SJSA1 (cell line): Measurements from ENCODE around the gene LYSET. TPM values are rescaled to one million over a fixed set of nuclear protein-coding genes. Genes with fewer than 3 reads are reported as not detected.

ENCODE experiments used
- DNase-seq, 2 experiments: peaks; one replicate each; pipeline ENCODE4 v3.0.0-alpha.2; 2015 to 2020; ENCODE audit warnings: low spot score in 2 of 2, low read depth in 1 of 2
- H3K27ac ChIP-seq: fragments of 250-450 bp; sonication (Bioruptor Pico); 2 replicates; pipeline ENCODE4 v1.5.1; 2020; ENCODE audit warnings: mild to moderate bottlenecking, moderate library complexity
- H3K27me3 ChIP-seq: fragments of 250-450 bp; sonication (Bioruptor Pico); replicated peaks from 2 replicates; pipeline ENCODE4 v1.5.1; 2020; ENCODE audit warnings: mild to moderate bottlenecking, moderate library complexity
- H3K36me3 ChIP-seq: fragments of 250-450 bp; sonication (Bioruptor Pico); 2 replicates; pipeline ENCODE4 v1.5.1; 2020; ENCODE audit warnings: mild to moderate bottlenecking
- H3K4me1 ChIP-seq: fragments of 250-450 bp; sonication (Bioruptor Pico); replicated peaks from 2 replicates; pipeline ENCODE4 v1.6.1; 2021; ENCODE audit warnings: mild to moderate bottlenecking
- H3K4me3 ChIP-seq: fragments of 250-450 bp; sonication (Bioruptor Pico); 2 replicates; pipeline ENCODE4 v1.5.1; 2020; ENCODE audit warnings: mild to moderate bottlenecking
- H3K9me3 ChIP-seq: fragments of 250-450 bp; sonication (Bioruptor Pico); replicated peaks from 2 replicates; pipeline ENCODE4 v1.5.1; 2020; ENCODE audit warnings: mild to moderate bottlenecking
- total RNA-seq: library from RNA; depleted of rRNA; stranded (reverse); fragments of >200 nt; shearing (Covaris generic); gene quantifications from 2 replicates; pipeline ENCODE4 v1.2.3, GENCODE V29; 2014

LYSET gene
- total RNA-seq, 1 experiment from 2014 or later: 10.9 TPM

DNA sequence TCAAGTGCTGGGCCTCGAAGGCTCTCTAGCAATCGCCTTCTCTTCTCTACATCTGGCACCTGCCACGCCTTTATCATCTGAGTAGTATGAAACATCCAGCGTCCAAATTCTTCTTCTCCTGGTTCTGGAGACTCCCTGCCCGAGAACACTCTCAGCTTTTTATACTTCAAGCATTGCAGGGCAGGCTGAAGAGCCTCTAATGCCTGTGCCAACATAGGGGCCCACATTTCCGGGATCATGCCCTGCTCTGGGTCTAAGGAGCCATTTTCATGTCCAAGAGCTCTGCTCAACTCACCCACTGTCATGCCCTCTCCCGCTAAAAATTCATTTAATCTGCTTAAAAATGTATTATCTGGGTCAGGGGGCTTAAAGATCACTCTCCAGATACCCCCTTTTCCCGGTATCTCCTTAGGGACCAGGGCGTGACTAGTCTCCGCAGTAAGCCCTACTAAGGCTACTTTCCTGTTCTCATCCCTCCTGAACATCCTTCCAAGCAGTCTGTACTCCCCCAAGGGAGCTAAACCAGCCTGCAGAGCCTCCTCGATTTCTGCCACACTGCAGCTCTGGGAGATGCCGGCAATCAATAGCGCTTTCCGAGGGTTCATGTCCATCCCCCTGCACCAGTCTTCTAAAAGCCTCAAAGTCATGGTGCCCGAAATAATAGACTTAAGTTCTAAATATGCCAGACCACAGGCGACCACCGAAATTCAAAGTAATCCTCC lies 1.4 kb upstream of the LYSET start:
- no peaks in the 10 kb centered on the region for H3K27me3 ChIP-seq
- peaks cover 11% of the 10 kb centered on the region; the same call in 1 of the 2 replicates for H3K4me1 ChIP-seq
- no peak overlapping the region for H3K27ac ChIP-seq
- no peak for DNase-seq
- peak overlapping the region; percentile 73 for H3K4me3 ChIP-seq
- H3K36me3 ChIP-seq: peaks cover 24% of the 10 kb centered on the region
- H3K9me3 ChIP-seq: no peaks in the 10 kb centered on the region

DNA sequence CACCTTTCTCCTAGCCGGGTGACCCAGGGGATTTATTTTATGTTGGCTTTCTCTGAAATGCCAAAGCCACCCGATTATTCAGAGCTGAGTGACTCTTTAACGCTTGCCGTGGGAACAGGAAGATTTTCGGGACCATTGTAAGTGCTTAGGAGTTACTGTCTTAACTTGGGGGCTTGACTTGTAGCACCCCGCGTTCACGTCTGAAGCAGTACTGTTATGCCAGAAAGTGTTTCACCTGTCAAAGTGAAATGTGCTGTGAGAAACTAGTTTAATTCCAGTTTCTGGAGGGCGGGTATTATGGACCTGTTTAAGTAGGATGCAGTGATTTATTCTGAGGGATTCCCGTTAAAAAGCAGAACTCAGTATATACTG lies 218 bp downstream of the LYSET start:
- Histone ChIP-seq H3K9me3 (no peaks in the 10 kb centered on the region), H3K4me3 (peak overlapping the region; percentile 73), H3K36me3 (peaks cover 28% of the 10 kb centered on the region), H3K27me3 (no peaks in the 10 kb centered on the region), H3K4me1 (peaks cover 11% of the 10 kb centered on the region; the same call in 1 of the 2 replicates), H3K27ac (peak overlapping the region; percentile 23)
- peak in 1 of 2 experiments; percentile 34 for DNase-seq

DNA sequence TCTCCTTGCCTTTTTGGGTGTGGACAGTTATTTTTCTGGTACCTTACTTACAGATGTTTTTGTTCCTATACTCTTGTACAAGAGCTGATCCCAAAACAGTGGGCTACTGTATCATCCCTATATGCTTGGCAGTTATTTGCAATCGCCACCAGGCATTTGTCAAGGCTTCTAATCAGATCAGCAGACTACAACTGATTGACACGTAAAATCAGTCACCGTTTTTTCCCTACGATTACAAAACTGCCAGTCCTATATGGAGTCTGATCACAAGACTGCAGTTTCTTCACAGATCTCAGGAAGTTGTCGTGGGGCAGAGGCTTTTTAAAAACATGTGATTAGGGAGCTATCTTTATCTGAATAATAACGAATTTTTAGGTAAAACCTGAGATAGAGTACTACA lies 1.3 kb downstream of the LYSET start:
- Histone ChIP-seq H3K27ac (no peak overlapping the region), H3K4me3 (no peak overlapping the region), H3K4me1 (peaks cover 11% of the 10 kb centered on the region; the same call in 1 of the 2 replicates), H3K27me3 (no peaks in the 10 kb centered on the region), H3K36me3 (peaks cover 28% of the 10 kb centered on the region), H3K9me3 (no peaks in the 10 kb centered on the region)
- DNase-seq: no peak

DNA sequence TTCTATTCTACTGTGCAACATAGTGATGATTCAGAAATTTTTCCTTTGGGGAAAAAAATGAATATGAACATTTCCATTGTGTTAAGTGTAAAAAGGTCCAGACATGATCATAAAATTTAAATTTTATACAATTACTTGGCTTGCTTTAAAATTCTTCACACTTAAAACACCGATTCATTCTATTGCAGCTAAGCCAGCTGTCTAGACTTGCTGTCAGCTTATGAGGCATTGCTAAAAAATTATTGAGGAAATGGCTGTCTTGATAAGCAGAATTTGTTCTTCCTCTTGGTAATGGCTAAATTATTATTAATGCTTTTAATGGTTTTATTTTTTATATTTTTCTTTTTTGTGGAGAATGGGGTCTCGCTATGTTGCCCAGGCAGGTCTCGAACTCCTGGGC lies 1.8 kb downstream of the LYSET start:
- no peaks in the 10 kb centered on the region for H3K27me3 ChIP-seq

DNA sequence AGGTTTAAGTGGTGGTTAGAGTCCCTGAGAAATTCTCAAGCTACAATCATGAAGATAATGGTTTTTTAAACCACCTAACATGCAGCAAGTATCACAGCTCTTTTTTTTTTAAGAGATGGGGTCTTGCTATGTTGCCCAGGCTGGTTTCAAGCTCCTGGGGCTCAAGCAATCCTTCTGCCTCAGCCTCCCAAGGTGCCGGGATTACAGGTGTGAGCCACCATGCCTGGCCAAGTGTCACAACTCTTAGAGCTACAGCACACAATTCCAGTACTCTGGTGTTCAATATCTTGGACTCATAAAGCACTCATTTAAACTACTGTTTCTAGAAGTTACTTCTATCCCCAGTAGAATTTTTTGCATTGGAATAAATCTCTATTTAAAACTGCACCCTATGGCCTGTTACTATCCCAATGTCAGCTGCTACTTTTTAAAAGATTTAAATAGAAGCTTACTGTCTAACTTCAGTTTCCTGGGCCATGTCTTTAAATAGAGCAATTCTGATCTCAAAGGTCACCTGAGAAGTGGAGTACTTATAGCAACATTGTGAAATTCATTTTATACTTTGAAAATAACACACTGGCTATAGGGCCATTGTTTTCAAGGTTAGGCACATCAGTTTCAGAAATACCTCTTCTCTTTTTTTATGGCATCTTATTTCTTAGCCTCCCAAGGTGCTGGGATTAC lies 10.3 kb downstream of the LYSET start:
- Histone ChIP-seq H3K4me3 (no peak overlapping the region), H3K4me1 (peaks cover 8% of the 10 kb centered on the region), H3K36me3 (no peaks in the 10 kb centered on the region), H3K9me3 (no peaks in the 10 kb centered on the region), H3K27me3 (no peaks in the 10 kb centered on the region), H3K27ac (no peak overlapping the region)
- DNase-seq: no peak

More for the DNA sequence above, 1.8 kb downstream of the LYSET start:
- peaks cover 11% of the 10 kb centered on the region; the same call in 1 of the 2 replicates for H3K4me1 ChIP-seq
- no peaks in the 10 kb centered on the region for H3K9me3 ChIP-seq
- no peak overlapping the region for H3K4me3 ChIP-seq
- H3K36me3 ChIP-seq: peaks cover 28% of the 10 kb centered on the region
- no peak overlapping the region for H3K27ac ChIP-seq
- no peak for DNase-seq

DNA sequence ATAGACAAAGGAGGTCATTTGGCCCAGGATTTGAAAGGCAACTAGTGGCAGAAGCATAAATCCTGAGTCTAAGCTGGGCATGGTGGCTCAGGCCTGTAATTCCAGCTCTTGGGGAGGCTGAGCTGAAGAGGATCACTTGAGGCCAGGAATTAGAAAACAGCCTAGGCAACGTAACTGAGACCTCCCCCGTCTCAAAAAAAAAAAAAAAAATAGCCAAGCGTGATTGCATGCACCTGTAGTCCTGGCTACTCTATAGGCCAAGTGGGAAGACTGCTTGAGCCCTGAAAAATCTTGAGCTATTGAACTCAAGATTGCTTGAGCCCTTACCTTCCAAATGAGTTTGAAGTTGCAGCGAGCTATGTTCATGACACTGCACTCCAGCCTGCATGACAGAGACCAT lies 13.9 kb downstream of the LYSET start:
- DNase-seq: no peak
- Histone ChIP-seq H3K9me3 (no peaks in the 10 kb centered on the region), H3K36me3 (no peaks in the 10 kb centered on the region; the same call in 1 of the 2 replicates), H3K27me3 (no peaks in the 10 kb centered on the region), H3K4me1 (no peaks in the 10 kb centered on the region), H3K4me3 (no peak overlapping the region), H3K27ac (no peak overlapping the region)

DNA sequence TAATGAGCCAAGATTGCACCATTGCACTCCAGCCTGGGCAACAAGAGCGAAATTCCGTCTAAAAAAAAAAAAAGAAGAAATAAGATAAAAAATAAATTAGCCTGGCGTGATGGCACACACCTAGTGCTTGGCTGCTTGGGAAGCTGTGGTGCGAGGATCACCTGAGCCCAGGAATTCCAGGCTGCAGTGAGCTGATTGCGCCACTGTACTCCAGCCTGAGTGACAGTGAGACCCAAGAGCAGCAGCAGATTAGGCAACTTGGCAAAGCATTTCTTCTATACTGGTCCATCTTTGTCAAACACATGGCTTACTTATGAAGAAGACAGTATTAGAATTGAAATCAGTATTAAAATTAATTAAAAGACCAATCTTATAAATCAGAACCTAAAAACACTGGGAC lies 15.4 kb downstream of the LYSET start:
- Histone ChIP-seq H3K36me3 (no peaks in the 10 kb centered on the region; the same call in 1 of the 2 replicates), H3K4me3 (no peak overlapping the region), H3K27ac (no peak overlapping the region), H3K4me1 (no peaks in the 10 kb centered on the region), H3K9me3 (no peaks in the 10 kb centered on the region), H3K27me3 (no peaks in the 10 kb centered on the region)
- DNase-seq: no peak

DNA sequence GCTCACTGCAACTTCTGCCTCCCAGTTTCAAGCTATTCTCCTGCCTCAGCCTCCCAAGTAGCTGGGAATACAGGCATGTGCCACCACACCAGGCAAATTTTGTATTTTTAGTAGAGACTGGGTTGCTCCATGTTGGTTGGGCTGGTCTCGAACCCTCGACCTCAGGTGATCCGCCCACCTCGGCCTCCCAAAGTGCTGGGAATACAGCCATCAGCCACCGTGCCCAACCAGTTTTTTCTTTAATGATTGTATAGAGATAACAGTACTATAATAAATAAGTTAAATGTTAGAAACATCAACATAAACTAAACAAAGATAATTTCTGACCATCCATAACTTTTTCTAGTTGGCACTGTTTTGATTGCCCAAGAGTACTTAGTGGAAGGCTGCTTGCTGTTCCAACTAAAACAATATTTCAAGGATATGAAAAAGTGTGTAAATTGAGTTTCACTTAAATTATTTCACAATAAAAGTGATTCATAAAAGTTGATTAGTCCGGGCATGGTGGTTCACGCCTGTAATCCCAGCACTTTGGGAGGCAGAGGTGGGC lies 16.1 kb downstream of the LYSET start:
- H3K36me3 ChIP-seq: no peaks in the 10 kb centered on the region; the same call in 1 of the 2 replicates
- H3K4me3 ChIP-seq: no peak overlapping the region
- H3K9me3 ChIP-seq: no peaks in the 10 kb centered on the region
- no peaks in the 10 kb centered on the region for H3K27me3 ChIP-seq
- H3K27ac ChIP-seq: no peak overlapping the region
- no peak for DNase-seq
- no peaks in the 10 kb centered on the region; the same call in 1 of the 2 replicates for H3K4me1 ChIP-seq

DNA sequence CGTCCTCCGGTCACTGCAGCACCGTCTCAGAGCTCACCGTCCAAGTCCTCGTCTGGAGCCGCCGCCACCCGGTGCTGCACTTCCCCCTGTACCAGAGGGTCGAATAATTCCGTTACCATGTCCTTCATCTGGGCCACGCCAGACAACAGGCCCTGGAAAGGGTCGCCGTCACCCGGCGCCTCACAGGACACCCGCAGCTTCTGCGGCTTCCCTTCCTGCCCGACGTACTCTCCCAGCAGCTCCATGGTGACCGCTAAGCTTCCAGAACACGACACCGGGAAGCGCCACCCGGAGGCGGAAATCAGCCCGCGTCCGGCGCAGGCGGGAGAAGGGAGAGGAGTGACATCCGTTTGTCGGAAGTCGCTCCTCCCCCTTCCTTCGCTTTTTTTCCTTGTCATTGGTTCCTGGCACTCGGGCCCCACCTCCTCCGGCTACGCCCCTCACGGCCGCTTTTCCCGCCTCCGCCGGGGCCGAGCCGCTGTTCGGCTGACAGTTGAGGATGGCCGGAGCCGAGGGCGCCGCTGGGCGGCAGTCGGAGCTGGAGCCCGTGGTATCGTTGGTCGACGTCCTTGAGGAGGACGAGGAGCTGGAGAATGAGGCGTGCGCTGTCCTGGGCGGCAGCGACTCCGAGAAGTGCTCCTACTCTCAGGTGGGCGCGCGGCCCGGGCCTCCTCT lies 21.8 kb downstream of the LYSET start, which contains the start of the genes GON7 and UBR7:
Gene GON7, minus strand, starts transcription at position 273 of the 675 bp plus-strand sequence. Its CDS starts 28 bp downstream, at position 245.
Gene UBR7, plus strand, starts transcription at position 464 of the 675 bp plus-strand sequence. Its CDS starts 36 bp downstream, at position 500.
- Histone ChIP-seq H3K4me1 (peaks cover 4% of the 10 kb centered on the region; the same call in 1 of the 2 replicates), H3K27me3 (no peaks in the 10 kb centered on the region), H3K36me3 (peaks cover 15% of the 10 kb centered on the region), H3K27ac (peak within 1 kb of the TSS; percentile 47), H3K4me3 (peak within 1 kb of the TSS; percentile 68), H3K9me3 (no peaks in the 10 kb centered on the region)
- peak; percentile 96 to 98 for DNase-seq

DNA sequence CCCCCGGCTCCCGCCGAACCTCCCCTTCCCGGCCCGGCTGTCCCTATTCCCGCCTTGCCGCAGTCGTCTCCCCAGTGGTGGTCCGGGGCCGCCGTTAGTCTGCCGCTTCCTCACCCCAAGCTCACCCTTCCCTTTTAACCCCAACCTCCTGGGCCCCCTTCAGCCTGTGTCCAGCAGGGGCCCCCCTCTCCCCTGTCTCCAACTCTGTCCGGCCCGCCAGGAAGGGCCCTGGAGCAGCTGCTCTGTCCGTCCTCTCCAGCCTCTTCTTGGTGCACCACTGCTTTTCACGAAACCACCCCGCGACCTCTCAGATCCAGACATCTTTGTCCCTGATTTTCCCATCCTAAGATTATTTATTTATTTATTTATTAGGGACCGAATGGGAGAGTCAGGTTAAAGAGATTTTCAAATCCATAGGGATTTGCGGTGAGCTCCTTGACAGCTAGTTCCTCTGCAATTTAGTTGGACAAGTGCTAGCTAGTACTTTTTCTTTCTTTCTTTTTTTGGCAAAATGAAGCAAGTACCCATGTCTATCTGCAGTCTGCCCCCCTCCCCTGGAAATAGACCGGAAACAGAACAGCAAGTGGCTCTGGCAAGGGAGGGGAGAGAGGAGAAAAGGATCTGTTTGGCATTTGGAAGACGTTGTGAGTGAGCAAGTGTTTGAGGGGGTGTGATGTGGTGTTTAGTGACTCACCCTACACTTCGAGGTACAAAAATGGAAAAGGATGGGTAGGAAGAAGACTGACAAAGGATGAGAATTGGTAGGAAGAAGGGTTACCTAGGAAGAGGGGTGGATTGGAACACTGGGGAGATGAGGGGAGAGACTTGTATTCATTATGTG lies 22.6 kb downstream of the LYSET start:
- Histone ChIP-seq H3K4me3 (peak overlapping the region; percentile 68), H3K27me3 (no peaks in the 10 kb centered on the region), H3K9me3 (no peaks in the 10 kb centered on the region), H3K27ac (peak overlapping the region; percentile 47), H3K36me3 (peaks cover 22% of the 10 kb centered on the region), H3K4me1 (peaks cover 4% of the 10 kb centered on the region; the same call in 1 of the 2 replicates)
- peak in 1 of 2 experiments; percentile 59 for DNase-seq

DNA sequence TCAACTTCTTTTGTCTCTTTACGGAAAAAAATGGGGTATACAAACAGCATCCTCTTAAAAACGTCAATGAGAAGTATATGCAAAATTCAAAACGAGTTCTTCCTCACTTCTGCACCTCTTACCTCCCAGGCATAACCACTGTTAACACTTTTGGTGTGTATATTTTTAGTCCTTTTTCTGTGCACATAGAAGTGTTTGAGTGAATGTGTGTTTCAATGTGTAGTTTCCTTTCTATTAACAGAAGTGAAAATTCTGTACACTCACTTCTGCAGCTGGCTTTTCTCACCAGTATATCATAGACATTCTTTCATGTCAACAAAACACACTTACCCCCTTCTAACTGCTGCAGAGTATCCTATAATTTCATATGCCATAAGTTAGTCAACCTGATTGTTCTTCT lies 27.3 kb downstream of the LYSET start:
- DNase-seq: no peak
- Histone ChIP-seq H3K27me3 (no peaks in the 10 kb centered on the region), H3K27ac (no peak overlapping the region), H3K4me1 (0 out of 2 replicates have a peak, but pooled peaks cover 4% of the 10 kb centered on the region), H3K4me3 (no peak overlapping the region), H3K9me3 (no peaks in the 10 kb centered on the region), H3K36me3 (peaks cover 59% of the 10 kb centered on the region)

DNA sequence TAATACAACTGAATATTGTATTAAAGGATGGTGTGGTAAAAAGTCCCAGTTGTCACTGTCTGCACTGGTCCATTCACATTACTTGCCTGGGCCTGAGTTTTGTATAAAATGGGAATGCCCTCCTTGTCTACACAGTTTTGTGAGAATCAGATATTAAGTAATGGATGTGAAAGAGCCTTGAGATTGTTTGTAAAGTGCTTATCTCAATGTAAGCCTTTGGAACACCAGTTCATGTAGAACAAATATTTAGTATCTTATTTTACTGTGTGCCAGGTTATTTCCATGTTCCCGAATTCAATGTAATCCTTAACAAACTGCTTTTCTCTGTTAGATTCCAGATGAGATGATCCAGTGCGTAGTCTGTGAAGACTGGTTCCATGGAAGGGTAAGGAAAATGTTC lies 29.5 kb downstream of the LYSET start:
- H3K9me3 ChIP-seq: no peaks in the 10 kb centered on the region
- H3K27ac ChIP-seq: no peak overlapping the region
- peaks cover 72% of the 10 kb centered on the region for H3K36me3 ChIP-seq
- DNase-seq: no peak
- no peaks in the 10 kb centered on the region for H3K27me3 ChIP-seq
- no peak overlapping the region for H3K4me3 ChIP-seq
- no peaks in the 10 kb centered on the region for H3K4me1 ChIP-seq
